Dedifferentiated amniotic fluid mesenchymal stem cell (primary cell): ENCODE data around the gene C6orf141.

ENCODE experiments used
- DNase-seq: peaks from one replicate; pipeline ENCODE4 v3.0.0-alpha.2; 2016; ENCODE audit errors: extremely low spot score

The C6orf141 gene

GRCh38 chr6:49550492-49551077 lies at the start of gene C6orf141:
C6orf141 (plus strand) TSS chr6:49550668; CDS start chr6:49550793, 125 bp downstream.
- DNase-seq: no peak

DNA sequence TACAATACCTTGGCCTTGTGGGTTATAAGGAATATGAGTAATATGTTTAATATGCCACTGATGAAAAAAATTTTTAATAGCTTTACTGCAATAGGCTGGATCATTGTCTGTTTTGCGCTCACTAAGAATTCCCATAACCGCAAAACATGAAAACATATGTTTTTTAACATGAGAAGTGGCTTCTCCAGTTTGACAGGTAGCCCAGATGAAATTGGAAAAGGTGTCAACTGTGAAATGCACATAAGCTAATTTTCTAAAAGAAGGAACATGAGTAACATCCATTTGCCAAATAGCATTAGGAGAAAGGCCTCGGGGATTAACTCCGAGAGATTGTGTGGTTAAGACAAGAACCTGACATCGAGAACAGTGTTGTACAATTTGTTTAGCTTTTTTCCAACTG lies 45.8 kb upstream of the C6orf141 start:
- no peak for DNase-seq

- DNase-seq: no peak
Observed at GRCh38 chr6:49506569-49507111, 43.8 kb upstream of the C6orf141 start.

DNA sequence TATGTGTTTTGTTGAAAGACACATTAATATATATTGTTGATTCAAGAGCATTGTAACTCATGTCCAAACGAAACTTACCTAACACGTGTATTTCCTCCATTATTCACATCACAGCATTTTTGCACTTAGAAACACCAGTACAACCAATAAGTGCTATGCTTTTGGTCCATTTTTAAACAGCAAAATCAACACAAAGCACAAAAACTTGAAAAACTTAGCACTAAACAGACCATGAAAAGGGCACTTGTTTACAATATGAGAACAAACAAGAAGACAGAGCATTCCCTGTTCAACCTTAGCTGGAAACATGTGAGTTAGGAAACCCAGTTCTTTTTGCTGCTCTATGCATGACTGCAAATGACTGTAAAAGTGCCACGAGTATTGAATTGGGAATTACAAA lies 41.1 kb upstream of the C6orf141 start:
- no peak for DNase-seq

GRCh38 chr6:49513153-49513989 lies 37.1 kb upstream of the C6orf141 start:
- no peak for DNase-seq

DNA sequence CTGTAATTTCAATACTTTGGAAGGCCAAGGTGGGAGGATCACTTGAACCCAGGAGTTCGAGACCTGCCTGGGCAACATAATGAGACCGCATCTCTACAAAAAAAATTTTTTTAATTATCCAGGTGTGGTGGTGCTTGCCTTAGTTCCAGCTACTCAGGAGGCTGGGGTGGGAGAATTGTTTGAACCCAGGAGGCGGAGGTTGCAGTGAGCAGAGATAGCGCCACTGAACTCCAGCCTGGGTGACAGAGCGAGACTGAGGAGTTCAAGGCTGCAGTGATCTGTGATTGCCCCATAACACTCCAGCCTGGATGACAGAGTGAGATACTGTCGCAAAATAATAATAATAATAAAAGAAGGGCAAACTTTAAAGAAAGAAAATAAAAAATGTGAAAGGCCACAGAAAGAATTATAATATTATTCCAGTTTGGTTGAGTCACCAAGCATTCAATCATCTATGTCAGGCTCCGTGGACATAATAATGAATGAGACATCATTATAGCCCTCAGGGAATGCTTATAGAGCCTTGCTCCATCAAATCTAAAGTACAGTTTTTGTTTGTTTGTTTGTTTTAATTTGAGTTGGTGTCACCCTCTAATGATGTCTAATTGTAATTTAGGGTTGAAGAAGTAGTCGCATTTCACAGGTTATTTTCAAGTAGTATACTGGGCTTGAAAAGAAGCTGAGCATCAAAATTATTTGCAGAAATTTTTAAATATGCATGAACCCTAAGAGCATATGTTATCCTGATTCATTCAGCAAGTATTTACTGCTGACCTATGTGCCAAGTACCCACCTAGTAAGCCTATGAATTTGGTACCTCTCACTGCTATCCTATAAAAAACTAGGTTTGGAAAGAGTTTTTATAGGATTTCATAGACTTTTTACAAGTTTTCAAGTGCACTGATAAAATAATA lies 35.6 kb upstream of the C6orf141 start:
- no peak for DNase-seq

DNA sequence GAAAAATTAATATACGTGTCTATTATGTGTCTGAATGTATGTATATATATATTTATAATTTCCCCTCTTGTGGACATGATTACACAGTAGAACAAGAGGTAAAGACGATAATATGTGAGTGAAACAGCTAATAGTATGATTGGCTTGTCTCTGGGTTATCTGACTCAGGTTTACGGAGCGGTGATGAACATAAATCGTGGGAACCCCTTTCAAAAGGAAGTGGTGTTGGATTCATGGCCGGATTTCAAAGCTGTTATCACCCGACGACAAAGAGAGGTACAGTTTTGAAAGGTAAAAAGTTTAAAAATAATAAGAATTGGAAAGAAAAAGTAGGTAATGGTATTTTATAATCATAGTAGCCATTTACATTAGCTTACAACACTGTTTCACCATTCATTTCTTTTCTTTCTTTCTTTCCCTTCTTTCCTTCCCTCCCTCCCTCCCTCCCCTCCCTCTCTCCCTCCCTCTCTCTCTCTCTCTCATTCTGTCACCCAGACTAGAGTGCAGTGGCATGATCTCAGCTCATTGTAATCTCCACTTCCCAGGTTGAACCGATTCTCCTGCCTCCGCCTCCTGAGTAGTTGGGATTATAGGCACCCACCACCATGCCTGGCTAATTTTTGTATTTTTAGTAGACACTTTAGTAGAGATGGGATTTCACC lies 34.9 kb upstream of the C6orf141 start:
- no peak for DNase-seq

DNA sequence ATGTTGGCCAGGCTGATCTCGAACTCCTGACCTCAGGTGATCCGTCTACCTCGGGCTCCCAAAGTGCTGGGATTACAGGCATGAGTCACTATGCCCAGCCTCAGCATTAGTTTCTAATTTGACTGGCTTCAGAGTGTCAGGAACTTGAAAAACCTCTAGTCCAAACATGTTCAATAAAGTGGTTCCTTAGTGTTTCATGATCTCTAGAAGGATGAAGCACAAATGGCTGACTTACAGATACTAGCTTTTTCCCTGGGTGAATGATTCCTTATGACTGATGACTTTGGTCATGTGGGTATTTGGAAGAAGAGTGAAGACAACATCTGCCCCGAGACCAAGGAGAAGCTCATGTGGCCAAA lies 34.3 kb upstream of the C6orf141 start:
- DNase-seq: no peak

DNA sequence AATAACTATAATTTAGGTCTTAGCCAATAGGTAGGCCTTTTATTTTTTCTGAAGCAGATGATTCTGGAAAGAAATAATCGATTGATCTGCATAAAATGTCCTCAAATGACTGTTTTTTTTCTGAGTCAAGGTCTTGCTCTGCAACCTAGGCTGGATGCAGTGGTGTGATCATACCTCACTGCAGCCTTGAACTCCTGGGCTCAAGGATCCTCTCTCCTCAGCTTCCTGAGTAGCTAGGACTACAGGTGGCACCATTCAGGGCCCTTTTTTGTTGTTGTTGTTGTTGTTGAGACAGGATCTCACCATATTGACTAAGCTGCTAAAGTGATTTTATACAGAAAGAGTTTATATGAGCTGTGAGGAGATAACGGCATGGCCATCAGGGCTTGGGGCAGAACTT lies 32.5 kb upstream of the C6orf141 start:
- DNase-seq: no peak

GRCh38 chr6:49519660-49520059 lies 30.8 kb upstream of the C6orf141 start:
- no peak for DNase-seq

DNA sequence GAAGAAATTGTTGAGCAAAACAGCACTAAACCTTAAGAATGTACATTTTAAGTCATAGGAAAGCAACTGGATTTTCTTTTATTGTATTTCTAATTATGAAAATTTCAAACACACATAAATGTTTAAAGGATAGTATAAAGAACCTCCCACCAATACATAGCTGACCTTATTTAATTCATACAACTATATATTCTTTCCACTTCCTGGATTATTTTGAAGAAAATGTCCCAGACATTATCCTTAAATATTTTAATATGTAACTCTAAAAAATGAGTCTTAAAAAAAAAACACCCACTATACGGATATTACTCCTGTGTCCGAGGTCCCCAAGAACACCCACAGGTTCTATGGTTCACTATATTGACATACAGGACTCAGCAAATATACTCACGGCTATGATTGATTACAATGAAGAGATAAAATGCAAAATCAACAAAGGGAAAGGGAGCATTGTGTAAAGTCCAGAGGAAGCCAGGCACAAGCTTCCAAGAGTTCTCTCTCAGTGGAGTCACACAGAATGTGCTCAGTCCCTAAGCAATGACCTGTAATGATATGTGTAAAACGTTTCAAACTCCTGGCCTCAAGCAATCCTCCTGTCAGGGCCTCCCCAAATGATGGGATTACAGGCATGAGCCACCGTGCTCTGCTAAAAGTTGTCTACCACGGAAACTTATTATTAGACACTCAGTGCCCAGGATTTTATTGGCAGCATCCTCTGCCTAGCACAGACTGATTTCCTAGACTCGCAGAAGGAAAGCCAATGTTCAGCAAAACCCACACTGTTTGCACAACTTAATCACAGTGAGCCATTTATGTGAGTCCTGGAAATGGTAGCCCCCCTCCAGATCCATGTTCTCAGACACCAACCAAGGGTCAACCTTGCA lies 27.5 kb upstream of the C6orf141 start:
- DNase-seq: no peak

GRCh38 chr6:49523901-49524300 lies 26.6 kb upstream of the C6orf141 start:
- no peak for DNase-seq

DNA sequence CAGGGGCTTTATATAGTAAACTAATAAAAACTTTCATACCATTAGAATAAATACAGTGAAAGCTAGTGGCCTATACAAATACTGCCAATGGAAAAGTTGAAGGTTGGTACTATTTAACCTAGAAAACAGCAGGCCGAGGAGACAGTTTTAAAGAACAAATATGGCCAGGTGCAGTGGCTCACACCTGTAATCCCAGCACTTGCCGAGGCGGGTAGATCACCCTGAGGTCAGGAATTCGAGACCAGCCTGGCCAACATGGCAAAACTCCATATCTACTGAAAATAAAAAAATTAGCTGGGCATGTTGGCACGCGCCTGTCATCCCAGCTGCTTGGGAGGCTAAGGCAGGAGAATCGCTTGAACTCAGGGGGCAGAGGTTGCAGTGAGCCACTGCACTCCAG lies 25.9 kb upstream of the C6orf141 start:
- no peak for DNase-seq

GRCh38 chr6:49526598-49526997 lies 23.9 kb upstream of the C6orf141 start:
- DNase-seq: no peak

DNA sequence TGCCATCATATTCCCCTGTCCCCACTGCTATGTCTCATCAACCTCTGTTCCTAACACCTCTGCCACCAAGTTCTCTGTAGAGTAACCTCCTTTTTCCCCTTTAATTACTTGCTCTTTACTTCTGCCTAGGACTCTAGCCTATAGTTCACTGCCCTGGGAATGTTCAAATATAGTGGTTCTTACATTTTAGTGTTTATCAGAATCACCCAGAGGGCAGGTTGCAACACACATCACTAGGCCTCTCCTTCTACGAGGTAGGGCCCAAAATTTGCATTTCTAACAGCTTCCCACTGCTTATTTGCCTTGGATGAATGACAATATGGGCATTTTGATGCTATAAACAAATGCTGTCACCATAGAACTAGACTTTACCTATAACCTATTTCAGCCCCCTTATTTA lies 23.1 kb upstream of the C6orf141 start:
- no peak for DNase-seq

DNA sequence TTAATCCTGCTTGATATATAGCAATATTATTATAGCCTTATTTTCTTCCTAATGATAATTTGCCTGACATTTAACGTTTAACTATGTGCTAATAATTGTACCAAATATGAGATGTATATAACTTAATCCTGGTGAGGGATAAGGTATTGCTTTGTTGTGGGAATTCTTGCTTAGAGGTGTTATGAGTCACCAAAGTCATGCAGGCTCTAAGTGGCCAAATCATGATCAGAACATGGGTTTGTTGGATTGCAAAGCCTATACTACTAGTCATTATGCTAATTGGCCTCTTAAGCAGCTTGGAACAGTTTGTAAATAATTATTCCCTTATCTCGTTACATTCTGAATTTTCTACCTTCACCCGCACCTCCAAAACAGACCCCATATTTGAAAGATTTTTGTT lies 21.9 kb upstream of the C6orf141 start:
- DNase-seq: no peak

- no peak for DNase-seq
Observed at GRCh38 chr6:49530141-49530776, 20.2 kb upstream of the C6orf141 start.

GRCh38 chr6:49531774-49532569 lies 18.5 kb upstream of the C6orf141 start:
- peak; percentile 82 for DNase-seq

GRCh38 chr6:49535795-49536194 lies 14.7 kb upstream of the C6orf141 start:
- DNase-seq: no peak
